DOHH2 (cell line): ENCODE measurements around the gene CORO2B.

Source experiments
- H3F3A ChIP-seq: fragments of 200-600 bp; sonication (generic), shearing (Covaris generic); 2 replicates; pipeline ENCODE4 v1.6.0; 2016; ENCODE audit warnings: antibody characterized with exemption, mild to moderate bottlenecking; ENCODE audit not compliant: control insufficient read depth, insufficient read depth
- H3K27ac ChIP-seq: fragments of 200-600 bp; sonication (generic); 2 replicates; pipeline ENCODE4 v1.5.1; 2014; ENCODE audit warnings: low read depth, mild to moderate bottlenecking, low read length, moderate library complexity
- H3K27me3 ChIP-seq: fragments of 200-600 bp; sonication (generic); 2 replicates; pipeline ENCODE4 v1.6.1; 2014; ENCODE audit warnings: mild to moderate bottlenecking, low read length, mixed read lengths; ENCODE audit not compliant: control insufficient read depth
- H3K36me3 ChIP-seq: fragments of 200-600 bp; sonication (generic); 2 replicates; pipeline ENCODE4 v1.6.1; 2014; ENCODE audit warnings: mild to moderate bottlenecking, low read length, moderate library complexity, mixed read lengths; ENCODE audit not compliant: control insufficient read depth
- H3K4me1 ChIP-seq: fragments of 200-600 bp; sonication (generic); 2 replicates; pipeline ENCODE4 v1.6.1; 2014; ENCODE audit warnings: mild to moderate bottlenecking, low read length, mixed read lengths; ENCODE audit not compliant: control insufficient read depth
- H3K4me2 ChIP-seq: fragments of 200-600 bp; sonication (generic); 2 replicates; pipeline ENCODE4 v1.6.0; 2014; ENCODE audit warnings: mild to moderate bottlenecking, low read length, moderate library complexity
- H3K4me3 ChIP-seq: fragments of 200-600 bp; sonication (generic); 2 replicates; pipeline ENCODE4 v1.5.1; 2014; ENCODE audit warnings: mild to moderate bottlenecking, low read length, mixed read lengths
- H3K79me2 ChIP-seq: fragments of 200-600 bp; sonication (generic); 2 replicates; pipeline ENCODE4 v1.6.1; 2014; ENCODE audit warnings: mild to moderate bottlenecking, low read length, mixed read lengths; ENCODE audit not compliant: control insufficient read depth
- H3K9me2 ChIP-seq: fragments of 200-600 bp; sonication (generic); replicated peaks from 2 replicates; pipeline ENCODE4 v1.6.1; 2014; ENCODE audit warnings: mild to moderate bottlenecking, low read length, mixed read lengths; ENCODE audit not compliant: control insufficient read depth
- H3K9me3 ChIP-seq: fragments of 200-600 bp; sonication (generic); 2 replicates; pipeline ENCODE4 v1.6.1; 2014; ENCODE audit warnings: antibody characterized with exemption, low read length, mixed read lengths; ENCODE audit not compliant: control insufficient read depth, insufficient read depth
- H4K20me1 ChIP-seq: fragments of 200-600 bp; sonication (generic); 2 replicates; pipeline ENCODE4 v1.6.0; 2014; ENCODE audit warnings: low read depth, mild to moderate bottlenecking, antibody characterized with exemption, low read length, moderate library complexity; ENCODE audit not compliant: control insufficient read depth, insufficient read depth
- EZH2phosphoT487 ChIP-seq: fragments of 200-600 bp; sonication (generic); IDR thresholded peaks from 2 replicates; pipeline ENCODE4 v1.6.1; 2017; ENCODE audit warnings: borderline replicate concordance, mild to moderate bottlenecking, antibody characterized with exemption, low read length, moderate library complexity, mixed read lengths
- TF ChIP-seq, protein P1 (sequence below): fragments of 200-600 bp; sonication (generic); IDR thresholded peaks from one replicate; pipeline ENCODE4 v1.5.1; 2014; ENCODE audit warnings: antibody characterized with exemption, mild to moderate bottlenecking, low read depth, low read length; ENCODE audit not compliant: poor library complexity, severe bottlenecking

CORO2B gene

GRCh38 chr15:68763063-68763462 is 184.3 kb downstream of the CORO2B start:
- H3K9me2 ChIP-seq: no peaks in the 10 kb centered on the region
- no peaks in the 10 kb centered on the region for H3K9me3 ChIP-seq
- H3K27me3 ChIP-seq: peaks cover 33% of the 10 kb centered on the region
- no peaks in the 10 kb centered on the region for H3F3A ChIP-seq
- no peak overlapping the region for H3K4me2 ChIP-seq
- H4K20me1 ChIP-seq: no peaks in the 10 kb centered on the region
- H3K27ac ChIP-seq: no peak overlapping the region
- TF ChIP-seq EZH2phosphoT487: no peak
- TF ChIP-seq, protein P1, sequence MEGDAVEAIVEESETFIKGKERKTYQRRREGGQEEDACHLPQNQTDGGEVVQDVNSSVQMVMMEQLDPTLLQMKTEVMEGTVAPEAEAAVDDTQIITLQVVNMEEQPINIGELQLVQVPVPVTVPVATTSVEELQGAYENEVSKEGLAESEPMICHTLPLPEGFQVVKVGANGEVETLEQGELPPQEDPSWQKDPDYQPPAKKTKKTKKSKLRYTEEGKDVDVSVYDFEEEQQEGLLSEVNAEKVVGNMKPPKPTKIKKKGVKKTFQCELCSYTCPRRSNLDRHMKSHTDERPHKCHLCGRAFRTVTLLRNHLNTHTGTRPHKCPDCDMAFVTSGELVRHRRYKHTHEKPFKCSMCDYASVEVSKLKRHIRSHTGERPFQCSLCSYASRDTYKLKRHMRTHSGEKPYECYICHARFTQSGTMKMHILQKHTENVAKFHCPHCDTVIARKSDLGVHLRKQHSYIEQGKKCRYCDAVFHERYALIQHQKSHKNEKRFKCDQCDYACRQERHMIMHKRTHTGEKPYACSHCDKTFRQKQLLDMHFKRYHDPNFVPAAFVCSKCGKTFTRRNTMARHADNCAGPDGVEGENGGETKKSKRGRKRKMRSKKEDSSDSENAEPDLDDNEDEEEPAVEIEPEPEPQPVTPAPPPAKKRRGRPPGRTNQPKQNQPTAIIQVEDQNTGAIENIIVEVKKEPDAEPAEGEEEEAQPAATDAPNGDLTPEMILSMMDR: no peak
- no peak overlapping the region for H3K4me3 ChIP-seq
- H3K79me2 ChIP-seq: no peaks in the 10 kb centered on the region
- H3K4me1 ChIP-seq: no peaks in the 10 kb centered on the region
- H3K36me3 ChIP-seq: no peaks in the 10 kb centered on the region

DNA sequence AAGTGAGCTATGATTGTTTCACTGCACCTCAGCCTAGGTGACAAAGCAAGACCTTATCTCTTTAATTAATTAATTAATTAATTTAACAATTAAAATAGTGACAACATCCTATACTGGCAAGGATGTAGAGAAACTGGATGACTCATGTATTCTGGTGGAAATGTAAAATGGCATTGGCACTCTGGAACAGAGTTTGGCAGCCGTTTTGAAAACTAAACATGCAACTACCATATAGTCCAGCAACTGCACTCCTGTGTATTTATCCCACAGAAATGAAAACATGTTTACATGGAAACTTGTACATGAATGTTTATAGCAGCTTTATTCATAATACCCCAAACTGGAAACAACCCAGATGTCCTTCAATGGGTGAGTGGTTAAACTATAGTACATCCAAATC is 185.3 kb downstream of the CORO2B start:
- Histone ChIP-seq H3K9me3 (no peaks in the 10 kb centered on the region), H3K4me2 (no peak overlapping the region), H4K20me1 (no peaks in the 10 kb centered on the region), H3K9me2 (no peaks in the 10 kb centered on the region), H3K27me3 (peaks cover 33% of the 10 kb centered on the region), H3K79me2 (no peaks in the 10 kb centered on the region), H3K4me1 (no peaks in the 10 kb centered on the region), H3F3A (no peaks in the 10 kb centered on the region), H3K4me3 (no peak overlapping the region), H3K36me3 (no peaks in the 10 kb centered on the region), H3K27ac (no peak overlapping the region)
- TF ChIP-seq, protein P1: no peak
- TF ChIP-seq EZH2phosphoT487: no peak

- TF ChIP-seq, protein P1: no peak
- no peak for TF ChIP-seq EZH2phosphoT487
- Histone ChIP-seq H3K4me3 (no peak overlapping the region), H3K4me2 (no peak overlapping the region), H3K9me2 (no peaks in the 10 kb centered on the region), H3K27ac (no peak overlapping the region), H3K4me1 (no peaks in the 10 kb centered on the region), H3K79me2 (no peaks in the 10 kb centered on the region), H3K9me3 (no peaks in the 10 kb centered on the region), H3K27me3 (peaks cover 33% of the 10 kb centered on the region), H3K36me3 (no peaks in the 10 kb centered on the region), H4K20me1 (no peaks in the 10 kb centered on the region), H3F3A (no peaks in the 10 kb centered on the region)
Measured at GRCh38 chr15:68765602-68766368, 187.0 kb downstream of the CORO2B start.

GRCh38 chr15:68767833-68768232 is 189.0 kb downstream of the CORO2B start:
- Histone ChIP-seq H3K4me3 (no peak overlapping the region), H3K4me1 (no peaks in the 10 kb centered on the region), H3K79me2 (no peaks in the 10 kb centered on the region), H3K9me3 (no peaks in the 10 kb centered on the region), H4K20me1 (no peaks in the 10 kb centered on the region), H3K9me2 (no peaks in the 10 kb centered on the region), H3K27me3 (peaks cover 19% of the 10 kb centered on the region), H3F3A (no peaks in the 10 kb centered on the region), H3K4me2 (no peak overlapping the region), H3K36me3 (no peaks in the 10 kb centered on the region), H3K27ac (no peak overlapping the region)
- no peak for TF ChIP-seq EZH2phosphoT487
- TF ChIP-seq, protein P1: no peak
